GM19452 (cell line): ENCODE data around the gene PLEKHM2.

Experiments used
- ATAC-seq: cut with Tn5 transposase; IDR thresholded peaks from one replicate; pipeline ENCODE4 v1.9.1; 2021; ENCODE audit not compliant: unreplicated experiment

Gene PLEKHM2

DNA sequence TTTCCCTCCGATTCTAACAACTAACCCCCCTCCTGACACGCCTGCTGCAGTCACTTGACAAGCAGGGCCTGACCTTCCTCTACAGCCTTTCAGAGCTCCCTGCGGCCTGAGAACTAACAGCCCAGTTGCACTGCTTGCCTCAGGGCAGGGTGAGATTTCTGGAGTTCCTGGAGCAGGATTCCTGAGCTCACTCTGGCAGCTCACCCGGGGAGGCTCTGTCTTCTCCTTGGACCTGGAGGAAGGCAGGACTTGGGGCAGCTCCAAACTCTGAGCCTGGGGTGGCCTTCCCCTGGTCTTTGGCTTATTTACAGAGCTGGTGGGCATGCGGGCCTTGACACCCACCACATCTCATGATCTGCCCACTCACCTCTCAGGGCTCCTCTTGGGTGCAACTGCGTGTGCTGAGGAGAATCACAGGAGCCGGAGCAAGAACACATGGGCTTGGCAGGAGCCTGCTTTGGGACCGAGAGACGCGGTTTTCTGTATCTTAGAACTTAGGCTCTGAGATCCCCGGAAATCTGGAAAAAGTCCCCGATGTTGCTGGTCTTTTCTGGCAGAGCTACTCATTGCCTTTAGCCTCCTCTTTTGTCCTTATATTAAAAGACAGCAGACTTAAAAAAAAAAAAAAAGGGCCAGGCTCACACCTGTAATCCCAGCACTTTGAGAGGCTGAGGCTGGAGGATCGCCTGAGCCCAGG, 38.9 kb downstream of the PLEKHM2 start:
- no peak for ATAC-seq

GRCh38 chr1:15723631-15724246, 39.6 kb downstream of the PLEKHM2 start:
- no peak for ATAC-seq

DNA sequence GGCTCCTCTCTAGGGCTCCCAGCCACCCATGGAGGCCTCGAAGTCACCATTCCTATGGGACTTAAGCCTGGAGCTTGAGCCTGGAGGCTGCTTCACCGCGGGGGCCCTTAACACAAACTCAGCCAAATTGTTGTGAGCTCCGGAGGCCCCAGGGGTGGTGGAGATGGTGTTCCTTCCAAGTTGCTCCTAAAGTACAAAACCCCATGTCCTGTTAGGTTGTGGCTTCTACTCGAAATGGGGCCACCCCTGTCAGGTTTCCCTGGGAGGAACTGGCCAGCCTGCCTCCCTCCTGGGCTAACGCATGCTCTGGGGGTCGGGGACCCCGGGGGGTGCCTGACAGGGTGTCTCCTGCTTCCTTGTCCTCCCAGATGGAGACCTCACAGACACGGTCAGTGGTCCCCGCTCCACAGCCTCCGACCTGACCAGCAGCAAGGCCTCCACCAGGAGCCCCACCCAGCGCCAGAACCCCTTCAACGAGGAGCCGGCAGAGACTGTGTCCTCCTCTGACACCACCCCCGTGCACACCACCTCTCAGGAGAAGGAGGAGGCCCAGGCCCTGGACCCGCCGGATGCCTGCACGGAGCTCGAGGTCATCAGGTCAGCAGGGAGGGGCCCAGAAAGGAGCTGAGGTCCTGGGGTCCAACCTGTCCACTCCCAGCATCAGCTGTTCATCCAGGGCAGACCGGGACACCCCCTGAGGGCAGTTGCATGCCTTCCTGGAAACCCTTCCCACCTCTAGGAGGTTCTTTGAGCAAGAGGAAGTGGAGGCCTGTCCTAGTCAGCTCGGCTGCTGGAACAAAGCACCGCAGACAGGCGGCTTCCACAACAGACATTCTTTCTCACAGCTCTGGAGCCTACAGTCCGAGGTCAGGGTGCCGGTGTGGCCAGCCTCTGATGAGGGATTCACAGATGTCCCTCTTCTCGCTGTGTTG, 41.1 kb downstream of the PLEKHM2 start:
- no peak for ATAC-seq

GRCh38 chr1:15726508-15726907, 42.4 kb downstream of the PLEKHM2 start:
- ATAC-seq: no peak

GRCh38 chr1:15727021-15727420, 42.9 kb downstream of the PLEKHM2 start:
- no peak for ATAC-seq

DNA sequence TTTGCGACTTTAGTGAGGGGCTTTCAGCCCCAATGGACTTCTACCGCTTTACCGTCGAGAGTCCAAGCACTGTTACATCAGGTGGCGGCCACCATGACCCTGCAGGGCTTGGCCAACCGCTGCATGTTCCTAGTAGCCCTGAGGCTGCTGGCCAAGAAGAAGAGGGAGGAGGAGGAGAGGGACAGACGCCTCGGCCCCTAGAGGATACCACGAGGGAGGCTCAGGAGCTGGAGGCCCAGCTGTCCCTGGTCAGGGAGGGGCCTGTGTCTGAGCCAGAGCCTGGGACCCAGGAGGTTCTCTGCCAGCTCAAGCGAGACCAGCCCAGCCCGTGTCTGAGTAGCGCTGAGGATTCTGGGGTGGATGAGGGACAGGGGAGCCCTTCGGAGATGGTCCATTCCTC, 43.3 kb downstream of the PLEKHM2 start:
- ATAC-seq: no peak

DNA sequence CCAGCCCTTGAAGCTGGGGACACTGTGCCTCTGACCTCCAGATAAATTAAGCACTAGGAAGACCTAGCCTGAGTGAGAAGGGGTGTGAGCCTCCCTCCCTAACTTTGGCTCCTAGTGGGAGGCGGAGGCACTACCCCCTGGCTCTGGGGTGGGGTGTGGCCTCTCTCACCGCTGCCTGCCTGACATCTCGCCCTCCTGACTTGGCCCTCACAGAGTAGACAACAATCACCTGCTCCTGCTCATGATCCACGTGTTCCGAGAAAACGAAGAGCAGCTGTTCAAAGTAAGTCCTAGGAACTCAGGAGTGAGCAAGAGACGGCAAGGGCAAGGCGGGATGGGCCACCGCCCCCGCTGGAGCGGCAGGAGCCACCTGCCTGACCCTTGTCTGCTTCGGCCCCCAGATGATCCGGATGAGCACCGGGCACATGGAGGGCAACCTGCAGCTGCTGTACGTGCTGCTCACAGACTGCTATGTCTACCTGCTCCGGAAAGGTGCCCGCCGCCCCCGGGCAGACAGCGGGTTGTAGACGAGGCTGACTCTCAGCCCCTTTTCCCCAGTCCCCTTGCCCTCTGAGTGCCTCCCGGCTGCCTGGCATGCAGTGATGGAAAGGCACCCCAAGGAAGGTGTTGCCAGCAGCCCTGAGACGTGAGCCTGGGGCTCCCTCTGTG, 43.9 kb downstream of the PLEKHM2 start:
- no peak for ATAC-seq

DNA sequence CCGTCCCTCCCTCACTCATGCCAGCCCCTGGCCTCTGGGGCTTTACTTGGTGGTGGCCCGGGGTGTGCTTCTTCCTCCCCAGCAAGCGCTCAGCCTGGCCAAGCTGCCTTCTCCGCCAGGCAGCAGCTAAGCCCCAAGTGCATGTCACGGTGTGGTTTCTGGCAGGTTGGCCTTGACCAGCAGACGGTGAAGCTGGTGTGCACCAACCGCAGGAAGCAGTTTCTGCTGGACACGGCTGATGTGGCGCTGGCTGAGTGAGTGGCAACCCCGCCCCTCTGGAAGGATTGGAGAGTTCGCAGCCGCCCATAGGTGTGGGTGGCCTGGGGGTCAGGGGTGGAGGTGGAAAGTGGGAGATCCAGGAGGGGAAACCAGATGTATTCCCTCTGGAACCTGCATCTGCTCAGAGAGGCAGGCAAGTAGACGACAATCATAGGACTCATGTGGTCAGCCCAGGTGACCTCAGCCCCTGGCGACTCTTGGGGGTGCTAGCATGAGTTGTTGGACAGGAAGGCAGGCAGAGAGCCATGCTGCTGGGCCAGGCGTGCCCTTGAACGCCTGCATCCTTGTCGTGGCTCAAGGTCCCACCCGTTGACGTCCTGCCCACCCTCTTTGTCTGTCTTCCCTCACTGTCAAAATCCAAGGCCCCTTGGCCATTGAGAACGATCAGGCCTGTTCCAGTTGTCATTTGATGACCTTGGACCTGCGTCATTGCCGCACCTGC, 45.0 kb downstream of the PLEKHM2 start:
- ATAC-seq: no peak

- ATAC-seq: no peak
Observed at GRCh38 chr1:15730423-15730822, 46.3 kb downstream of the PLEKHM2 start.

DNA sequence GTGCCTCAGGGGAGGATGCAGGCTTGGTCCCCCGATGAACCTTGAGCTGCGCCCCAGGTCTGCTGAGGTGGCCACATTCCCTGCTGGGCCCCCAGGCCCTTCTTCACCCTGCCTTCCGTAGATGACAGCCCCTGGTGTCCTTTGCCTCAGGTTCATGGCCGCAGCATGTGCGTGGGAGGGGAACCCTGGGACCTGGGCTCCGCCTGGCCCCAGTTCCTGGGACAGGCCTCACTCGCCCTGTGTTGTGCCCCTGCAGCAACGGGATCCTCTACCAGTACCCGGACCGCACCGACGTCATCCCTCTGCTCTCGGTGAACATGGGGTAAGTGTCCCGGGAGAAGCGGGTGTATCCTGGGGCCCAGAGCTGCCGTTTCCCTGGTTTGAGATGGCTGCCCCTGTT, 46.8 kb downstream of the PLEKHM2 start:
- no peak for ATAC-seq

DNA sequence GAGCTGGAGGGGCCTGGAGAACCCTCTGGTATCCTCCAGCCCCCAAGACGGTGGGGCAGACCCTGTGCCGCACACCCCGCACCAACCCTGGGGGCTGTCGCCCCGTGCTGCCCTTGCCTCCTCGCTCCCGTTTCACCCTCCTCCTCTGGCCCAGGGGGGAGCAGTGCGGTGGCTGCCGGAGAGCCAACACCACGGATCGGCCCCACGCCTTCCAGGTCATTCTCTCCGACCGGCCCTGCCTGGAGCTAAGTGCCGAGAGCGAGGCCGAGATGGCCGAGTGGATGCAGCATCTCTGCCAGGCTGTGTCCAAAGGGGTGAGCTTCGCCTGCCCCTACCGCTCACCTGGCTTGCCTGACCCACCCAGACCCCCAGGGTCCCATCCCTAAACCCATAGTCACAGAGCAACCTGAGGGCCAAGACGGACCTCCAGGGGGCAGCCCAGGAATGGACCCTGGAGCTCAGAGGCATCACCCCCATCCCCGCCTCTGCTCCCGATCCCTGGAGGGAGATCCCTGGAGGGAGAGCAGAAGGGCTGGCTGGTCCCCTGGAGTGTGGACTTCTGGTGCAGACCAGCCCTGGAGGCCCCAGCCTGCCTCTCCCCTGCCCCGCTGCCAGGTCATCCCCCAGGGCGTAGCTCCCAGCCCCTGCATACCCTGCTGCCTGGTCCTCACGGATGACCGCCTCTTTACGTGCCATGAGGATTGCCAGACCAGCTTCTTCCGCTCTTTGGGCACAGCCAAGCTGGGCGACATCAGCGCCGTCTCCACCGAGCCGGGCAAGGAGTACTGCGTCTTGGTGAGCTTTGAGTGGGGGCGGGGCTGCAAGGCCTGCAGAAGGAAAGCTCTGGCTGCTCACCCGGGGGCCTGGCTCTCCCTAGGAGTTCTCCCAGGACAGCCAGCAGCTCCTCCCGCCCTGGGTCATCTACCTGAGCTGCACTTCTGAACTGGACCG, 47.9 kb downstream of the PLEKHM2 start:
- ATAC-seq: no peak

- no peak for ATAC-seq
Observed at GRCh38 chr1:15732686-15733081, 48.6 kb downstream of the PLEKHM2 start.

DNA sequence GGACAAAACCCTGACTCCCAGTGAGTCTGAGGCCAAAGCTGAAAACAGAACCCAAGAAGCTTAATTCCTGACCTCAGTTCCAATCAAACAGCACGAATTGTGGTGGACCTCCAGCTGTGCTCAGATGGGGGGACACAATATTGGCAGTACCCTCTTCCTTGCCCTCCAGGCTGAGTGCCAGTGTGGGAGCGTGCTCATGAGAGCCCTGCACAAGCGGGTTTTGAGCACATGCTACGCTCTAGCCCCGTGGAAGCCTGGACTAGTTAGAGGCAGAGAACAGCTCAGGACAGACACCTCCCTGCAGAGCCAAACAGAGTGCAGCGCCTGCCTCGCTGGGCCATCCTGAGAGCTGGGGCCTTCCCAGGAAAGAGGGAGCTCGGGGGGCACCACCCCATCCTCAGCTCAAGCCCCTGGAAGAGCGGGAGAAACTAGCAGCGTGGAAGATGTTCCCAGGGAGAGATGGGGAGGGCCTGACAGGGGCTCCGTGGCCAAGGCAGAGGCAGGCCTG, 49.2 kb downstream of the PLEKHM2 start:
- ATAC-seq: no peak

- ATAC-seq: no peak
Observed at GRCh38 chr1:15733726-15734226, 49.7 kb downstream of the PLEKHM2 start.

DNA sequence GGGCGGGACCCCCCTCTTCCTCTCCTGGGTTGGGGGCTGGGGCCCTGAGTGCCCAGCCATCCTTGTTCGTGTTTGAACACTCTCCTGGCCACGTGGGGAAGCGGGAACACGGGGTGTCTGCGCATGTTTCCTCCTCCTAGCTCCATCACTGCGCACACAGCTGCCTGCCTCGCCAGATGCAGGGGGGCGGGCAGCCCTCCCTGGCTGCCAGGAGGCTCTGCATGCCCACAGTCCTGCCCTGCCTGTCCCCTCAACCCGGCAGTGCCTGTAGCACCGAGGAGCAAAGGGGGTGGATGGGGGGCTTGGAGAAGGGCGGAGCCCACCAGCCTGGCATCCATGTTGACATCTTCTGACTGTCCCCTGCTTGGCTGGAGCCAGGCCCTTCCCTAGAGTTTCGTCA, 50.2 kb downstream of the PLEKHM2 start:
- no peak for ATAC-seq

GRCh38 chr1:15734901-15735300, 50.8 kb downstream of the PLEKHM2 start:
- ATAC-seq: no peak

GRCh38 chr1:15735304-15736037, 51.4 kb downstream of the PLEKHM2 start:
- no peak for ATAC-seq
